BJ (cell line): ENCODE measurements around the gene EIF3A. TPM values are rescaled to one million over a fixed set of nuclear protein-coding genes. Genes with fewer than 3 reads are reported as not detected.

Experiments
- CTCF ChIA-PET: fragments of 350-600 bp; formaldehyde crosslinking; extraction: SDS; loops from one replicate; lab custom pipeline; 2021; ENCODE audit warnings: antibody characterized with exemption, inconsistent platforms; lab: Yijun Ruan, JAX
- POLR2A ChIA-PET: fragments of 300-600 bp; sonication (Branson Sonifier 250); formaldehyde crosslinking; extraction: SDS; loops from one replicate; lab custom pipeline; 2021; ENCODE audit warnings: antibody characterized with exemption; lab: Charles Lee
- DNase-seq: peaks from one replicate; pipeline ENCODE4 v3.0.0-alpha.2; 2011; ENCODE audit warnings: low read depth
- H3K27me3 ChIP-seq: 2 replicates; pipeline ENCODE4 v1.6.0; 2011; ENCODE audit warnings: low read length; ENCODE audit not compliant: control insufficient read depth, insufficient read depth
- H3K36me3 ChIP-seq: 2 replicates; pipeline ENCODE4 v1.5.1; 2011; ENCODE audit warnings: low read length; ENCODE audit not compliant: control insufficient read depth, insufficient read depth
- H3K4me3 ChIP-seq: 2 replicates; pipeline ENCODE4 v1.5.1; 2011; ENCODE audit warnings: low read depth, mild to moderate bottlenecking, control low read depth, low read length
- CTCF ChIP-seq: IDR thresholded peaks from 2 replicates; pipeline ENCODE4 v1.5.1; 2011; ENCODE audit warnings: low read depth, mild to moderate bottlenecking, control low read depth, inconsistent platforms, low read length, moderate library complexity; ENCODE audit not compliant: insufficient read depth
- polyA plus RNA-seq: library from polyadenylated mRNA; depleted of rRNA; stranded (reverse); fragments of >200 nt; gene quantifications from 2 replicates; pipeline ENCODE4 v1.2.3, GENCODE V29; 2011

Gene EIF3A
- polyA plus RNA-seq, 1 experiment: 17.5 TPM

- ChIA-PET POLR2A (no interaction called here), CTCF (interaction anchor here (0.6 kb wide), 2 partner anchors 11 to 404 kb away, joined by 3 to 4 read pairs; no protein-coding TSS in a partner anchor)
- Histone ChIP-seq H3K36me3 (no peaks in the 10 kb centered on the region), H3K27me3 (no peaks in the 10 kb centered on the region), H3K4me3 (no peak overlapping the region)
- TF ChIP-seq CTCF: no peak
- no peak for DNase-seq
Observed at GRCh38 chr10:119090026-119090795, 9.6 kb upstream of the EIF3A start.

- DNase-seq: no peak
- ChIA-PET CTCF (no interaction called here), POLR2A (no interaction called here)
- no peak for TF ChIP-seq CTCF
- Histone ChIP-seq H3K27me3 (no peaks in the 10 kb centered on the region), H3K36me3 (no peaks in the 10 kb centered on the region), H3K4me3 (no peak overlapping the region)
Observed at GRCh38 chr10:119087271-119087882, 6.8 kb upstream of the EIF3A start.

GRCh38 chr10:119084896-119085295 lies 4.3 kb upstream of the EIF3A start:
- Histone ChIP-seq H3K4me3 (no peak overlapping the region), H3K27me3 (no peaks in the 10 kb centered on the region), H3K36me3 (no peaks in the 10 kb centered on the region)
- no peak for TF ChIP-seq CTCF
- ChIA-PET CTCF (no interaction called here), POLR2A (no interaction called here)
- no peak for DNase-seq

- ChIA-PET POLR2A (interaction anchor here (0.6 kb wide), 1 partner anchor 9 kb away, joined by 3 read pairs; no protein-coding TSS in a partner anchor), CTCF (interaction anchor here (0.6 kb wide), 1 partner anchor 130 kb away, joined by 3 read pairs; no protein-coding TSS in a partner anchor)
- Histone ChIP-seq H3K27me3 (no peaks in the 10 kb centered on the region), H3K4me3 (peak overlapping the region; percentile 93), H3K36me3 (no peaks in the 10 kb centered on the region)
- no peak for DNase-seq
- no peak for TF ChIP-seq CTCF
Observed at GRCh38 chr10:119079599-119080520, 757 bp downstream of the EIF3A start.
